T47D (cell line): ENCODE results near the gene SLA2.
"Not testable (repeated sequence)": the region's sequence is repeated elsewhere in the genome, so short reads cannot be mapped to it uniquely, and the experiment has no call there.

Experiments used
- DNase-seq, 2 experiments: peaks; one replicate each; pipeline versions ENCODE4 v3.0.0 to v3.0.0-alpha.2; 2011 to 2012; ENCODE audit warnings: low read depth in 1 of 2, low spot score in 1 of 2
- JUND ChIP-seq: IDR thresholded peaks from 2 replicates; pipeline ENCODE4 v1.6.1; 2012; ENCODE audit warnings: low read depth
- in situ Hi-C: cut with HindIII; loops from 2 replicates; pipeline ENCODE4 v1.10.0; 2016; ENCODE audit warnings: low sequenced_read_pairs, low pct_unique_long_range_greater_than_20kb

The SLA2 gene

DNA sequence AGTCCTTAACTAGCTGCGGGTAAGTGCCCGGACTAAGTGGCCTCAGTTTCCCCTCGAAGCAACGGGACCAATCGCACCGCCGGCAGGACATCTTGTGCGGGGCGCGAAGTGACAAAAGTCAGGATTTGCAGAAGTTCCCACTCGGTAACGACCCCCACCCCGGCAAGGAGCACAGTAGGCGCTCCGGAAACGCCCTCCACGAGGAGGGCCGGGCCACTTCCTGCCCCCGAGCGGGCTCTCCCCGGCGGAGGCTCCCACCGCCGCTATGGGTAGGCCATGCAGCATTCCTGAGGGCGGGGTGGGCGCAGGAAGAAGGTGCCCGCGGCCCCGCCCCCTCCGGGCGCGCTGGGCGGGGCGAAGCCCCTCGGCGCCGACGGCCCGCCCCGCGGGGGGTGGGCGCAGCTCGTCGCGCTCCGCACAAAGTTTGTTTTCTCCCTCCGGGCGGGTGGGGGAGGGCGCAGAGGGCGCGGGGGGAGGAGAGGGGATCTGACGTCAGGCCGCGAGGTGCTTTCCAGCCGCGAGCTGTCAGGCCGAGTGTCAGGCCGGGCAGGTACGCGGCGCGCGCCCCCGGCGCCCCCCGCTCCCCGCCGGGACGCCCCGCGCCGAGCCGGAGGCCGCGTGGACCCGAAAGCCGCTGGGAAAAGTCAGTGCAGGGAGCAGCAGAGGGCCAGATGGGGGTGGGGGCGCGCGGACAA lies 72.7 kb downstream of the SLA2 start, which contains the start of gene TGIF2:
Gene TGIF2 (plus strand): TSS at position 495 of the 695 bp plus-strand sequence. CDS start 5,178 bp downstream, outside the sequence.
- in situ Hi-C loops, result no loop called here
- peak; percentile 89 to 91 for DNase-seq
- no peak for TF ChIP-seq JUND

DNA sequence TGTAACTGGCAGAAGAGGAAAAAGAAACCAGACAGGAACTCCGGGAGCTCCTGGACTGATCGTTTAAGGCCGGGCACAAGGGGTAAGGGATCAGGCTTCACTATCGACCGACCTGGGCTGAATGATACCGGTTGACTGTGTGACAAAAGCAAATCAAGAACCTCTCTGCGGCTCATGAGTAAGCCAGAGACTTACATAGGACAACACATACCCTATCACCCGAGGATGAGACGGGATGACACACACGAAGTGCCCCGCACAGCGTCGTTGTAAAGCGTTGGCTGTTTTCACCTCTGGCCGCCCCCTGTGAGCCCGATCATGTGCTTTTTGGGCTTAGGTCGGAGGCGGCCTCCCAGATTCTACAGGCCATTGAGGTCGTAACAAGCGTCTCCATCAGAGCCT lies 73.3 kb downstream of the SLA2 start:
- in situ Hi-C loops, result no loop called here
- TF ChIP-seq JUND, result no peak
- peak in 1 of 2 experiments; percentile 47 for DNase-seq

DNA sequence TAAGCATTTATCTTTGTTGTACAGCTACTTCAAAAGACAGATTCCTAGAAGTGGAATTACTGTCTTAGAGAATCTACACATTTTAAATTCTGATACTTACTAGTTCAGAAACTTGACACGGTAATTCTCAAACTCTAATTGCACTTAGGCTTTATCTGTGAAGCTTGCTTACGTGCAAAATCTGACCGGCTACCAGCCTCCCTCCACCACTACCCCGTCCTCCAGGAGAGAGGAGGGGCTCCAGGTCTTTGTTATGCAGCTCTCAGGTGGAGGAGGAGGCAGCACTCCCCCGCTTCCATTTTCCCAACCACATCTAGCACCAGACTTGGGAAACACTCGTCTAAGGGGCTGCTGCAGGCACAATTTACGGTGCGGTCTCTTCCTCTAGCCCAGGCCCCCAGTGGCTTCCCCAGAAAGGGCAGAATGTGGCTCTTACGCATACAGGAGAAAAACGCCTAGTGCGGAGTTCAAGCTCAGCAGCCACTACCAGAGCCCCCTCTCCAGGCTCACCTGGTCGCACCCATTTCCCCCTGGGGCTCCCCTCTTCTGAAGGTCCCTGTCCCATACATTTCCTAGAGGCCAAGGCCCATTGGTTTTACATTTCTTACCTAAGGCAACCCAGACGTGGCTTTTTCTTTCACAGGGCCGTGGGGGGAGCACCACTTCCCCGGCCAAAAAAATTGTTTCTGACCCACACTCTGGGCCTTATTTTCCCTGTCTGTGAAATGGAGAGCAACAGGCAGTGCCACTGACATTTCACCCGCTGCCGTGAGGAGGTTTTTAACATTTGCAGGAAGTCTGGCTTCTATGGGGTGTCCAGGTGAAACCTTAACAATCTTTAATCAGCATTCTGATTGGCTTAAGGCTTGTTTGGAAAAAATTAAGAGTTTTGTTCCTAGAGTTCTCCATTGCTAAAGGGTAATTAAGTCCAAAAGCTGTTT lies 74.2 kb downstream of the SLA2 start:
- in situ Hi-C loops, result no loop called here
- no peak for TF ChIP-seq JUND
- no peak for DNase-seq

DNA sequence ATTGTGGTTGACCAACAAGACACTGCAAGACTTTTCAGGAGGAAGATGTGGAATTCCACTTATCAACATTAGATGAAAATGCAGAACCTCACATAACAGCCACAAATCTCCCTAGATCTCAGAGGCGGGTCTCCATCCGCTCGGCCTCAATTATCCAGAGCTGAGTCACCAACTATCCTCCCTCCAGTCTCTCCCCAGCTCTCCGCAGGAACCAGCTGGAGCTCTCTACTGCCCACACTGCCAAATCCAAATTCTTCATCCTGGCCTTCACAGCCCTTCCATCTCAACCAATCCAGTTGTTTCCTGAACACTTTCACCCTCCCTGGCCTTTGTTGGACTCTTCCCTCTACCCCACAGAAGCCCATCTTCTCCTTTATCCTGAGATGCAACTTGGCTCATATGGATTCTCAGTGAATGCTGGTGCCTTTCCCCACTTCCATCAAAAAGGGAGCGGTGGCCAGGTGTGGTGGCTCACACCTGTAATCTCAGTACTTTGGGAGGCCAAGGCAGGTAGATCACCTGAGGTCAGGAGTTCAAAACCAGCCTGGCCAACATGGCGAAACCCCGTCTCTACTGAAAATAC lies 76.1 kb downstream of the SLA2 start:
- TF ChIP-seq JUND, result no peak
- in situ Hi-C loops, result no loop called here
- no peak for DNase-seq

DNA sequence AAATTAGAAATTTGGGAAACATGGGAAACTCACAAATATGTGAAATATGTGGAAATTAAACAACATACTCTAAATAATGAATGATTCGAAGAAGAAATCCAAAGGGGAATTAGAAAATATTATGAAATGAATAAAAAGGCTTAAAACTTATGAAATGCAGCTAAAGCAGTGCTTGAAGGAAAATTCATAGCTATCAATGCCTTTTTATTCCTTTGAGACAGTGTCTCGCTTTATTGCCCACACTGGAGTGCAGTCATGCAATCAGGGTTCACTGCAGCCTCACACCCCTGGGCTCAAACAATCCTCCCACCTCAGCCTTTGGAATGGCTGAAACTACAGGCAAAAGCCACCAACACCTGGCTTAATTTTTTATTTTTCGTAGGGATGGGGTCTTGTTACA lies 80.5 kb downstream of the SLA2 start:
- no peak for TF ChIP-seq JUND
- DNase-seq, result no peak
- in situ Hi-C loops, result no loop called here

DNA sequence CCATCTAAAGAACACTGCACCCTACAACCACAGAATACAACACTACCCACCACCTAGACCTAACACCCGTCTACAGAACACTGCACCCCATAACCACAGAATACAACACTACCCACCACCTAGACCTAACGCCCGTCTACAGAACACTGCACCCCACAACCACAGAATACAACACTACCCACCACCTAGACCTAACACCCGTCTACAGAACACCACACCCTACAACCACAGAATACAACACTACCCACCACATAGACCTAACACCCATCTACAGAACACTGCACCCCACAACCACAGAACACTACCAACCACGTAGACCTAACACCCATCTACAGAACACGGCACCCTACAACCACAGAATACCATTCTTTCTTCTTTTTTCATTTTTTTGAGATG lies 81.3 kb downstream of the SLA2 start:
- DNase-seq, in situ Hi-C loops: not testable (repeated sequence)

DNA sequence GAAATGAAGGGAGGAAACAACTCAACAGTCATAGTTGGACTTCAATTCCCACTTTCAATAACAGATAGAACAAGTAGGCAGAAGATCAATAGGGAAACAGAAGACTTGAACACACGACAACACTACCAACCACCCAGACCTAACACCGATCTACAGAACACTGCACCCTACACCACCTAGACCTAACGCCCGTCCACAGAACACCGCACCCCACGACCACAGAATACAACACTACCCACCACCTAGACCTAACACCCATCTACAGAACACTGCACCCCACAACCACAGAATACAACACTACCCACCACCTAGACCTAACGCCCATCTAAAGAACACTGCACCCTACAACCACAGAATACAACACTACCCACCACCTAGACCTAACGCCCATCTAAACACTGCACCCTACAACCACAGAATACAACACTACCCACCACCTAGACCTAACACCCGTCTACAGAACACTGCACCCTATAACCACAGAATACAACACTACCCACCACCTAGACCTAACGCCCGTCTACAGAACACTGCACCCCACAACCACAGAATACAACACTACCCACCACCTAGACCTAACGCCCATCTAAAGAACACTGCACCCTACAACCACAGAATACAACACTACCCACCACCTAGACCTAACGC lies 81.8 kb downstream of the SLA2 start:
- in situ Hi-C loops, DNase-seq: not testable (repeated sequence)

DNA sequence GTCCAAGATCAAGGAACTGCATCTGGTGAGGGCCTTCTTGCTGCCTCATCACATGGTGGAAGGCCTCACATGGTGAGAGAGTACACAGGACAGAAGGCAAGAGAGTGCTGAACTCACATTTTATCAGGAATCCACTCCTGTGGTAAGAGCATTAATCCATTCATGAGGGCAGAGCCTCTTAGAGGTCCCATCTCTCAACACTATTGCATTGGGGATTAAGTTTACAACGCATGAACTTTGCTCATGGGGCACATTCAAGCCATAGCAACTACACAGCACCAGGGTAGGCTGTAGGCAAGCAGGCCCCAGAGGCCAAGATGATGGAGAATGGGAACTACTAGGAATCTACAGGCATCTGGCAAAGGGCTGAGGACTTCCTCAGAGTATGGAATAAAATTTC lies 82.6 kb downstream of the SLA2 start:
- TF ChIP-seq JUND, result no peak
- DNase-seq, result no peak
- in situ Hi-C loops, result no loop called here

DNA sequence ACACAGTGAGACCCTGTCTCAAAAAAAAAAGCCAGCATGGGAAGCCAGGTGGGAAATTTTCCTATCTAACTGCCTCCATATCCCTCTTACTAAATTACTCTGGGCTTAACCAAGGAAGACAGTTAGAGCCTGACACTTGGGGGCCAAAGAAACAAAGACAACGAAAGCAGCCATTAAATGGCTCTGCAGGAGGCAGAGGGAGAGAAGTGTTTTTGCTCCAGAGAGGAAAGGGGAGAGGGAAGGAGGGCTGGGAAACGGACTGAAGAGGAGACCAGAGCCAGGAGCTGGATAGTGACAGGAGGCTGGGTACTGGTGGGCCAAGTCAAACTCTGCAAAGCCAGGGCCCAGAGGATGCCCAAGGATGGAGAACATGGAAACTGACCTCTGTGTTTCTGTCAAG lies 83.3 kb downstream of the SLA2 start:
- no peak for DNase-seq
- in situ Hi-C loops, result no loop called here
- TF ChIP-seq JUND, result no peak
